H9 (cell line): ENCODE data around the gene PRMT2. TPM values are rescaled to one million over a fixed set of nuclear protein-coding genes. Genes with fewer than 3 reads are reported as not detected.
A peak's percentile ranks its signal among the peaks of the same experiment; 100 is the strongest.

Experiments used
- DNase-seq: peaks from one replicate; pipeline ENCODE4 v3.0.0-alpha.2; 2017
- H2AFZ ChIP-seq: one replicate; pipeline ENCODE4 v1.6.1; 2013; ENCODE audit warnings: mild to moderate bottlenecking, low read length, control low read depth, moderate library complexity
- H2AK5ac ChIP-seq: 2 replicates; pipeline ENCODE4 v1.6.1; 2013; ENCODE audit warnings: low read length, control low read depth, mixed read lengths; ENCODE audit not compliant: insufficient read length
- H2BK120ac ChIP-seq: one replicate; pipeline ENCODE4 v1.6.1; 2013; ENCODE audit warnings: low read depth, mild to moderate bottlenecking, low read length, control low read depth, inconsistent platforms; ENCODE audit not compliant: poor library complexity, severe bottlenecking
- H2BK12ac ChIP-seq: 2 replicates; pipeline ENCODE4 v1.6.1; 2013; ENCODE audit warnings: low read length, control low read depth, mixed read lengths, low read depth; ENCODE audit not compliant: insufficient read length
- H2BK15ac ChIP-seq: 2 replicates; pipeline ENCODE4 v1.6.1; 2013; ENCODE audit warnings: low read depth, low read length, control low read depth
- H2BK20ac ChIP-seq: one replicate; pipeline ENCODE4 v1.6.1; 2013; ENCODE audit warnings: low read depth, mild to moderate bottlenecking, low read length, control low read depth, inconsistent platforms; ENCODE audit not compliant: poor library complexity, severe bottlenecking
- H2BK5ac ChIP-seq: 2 replicates; pipeline ENCODE4 v1.6.1; 2013; ENCODE audit warnings: low read length, control low read depth, mixed read lengths; ENCODE audit not compliant: insufficient read length
- H3K14ac ChIP-seq: 2 replicates; pipeline ENCODE4 v1.6.1; 2013; ENCODE audit warnings: low read length, control low read depth; ENCODE audit not compliant: insufficient read depth
- H3K18ac ChIP-seq: 2 replicates; pipeline ENCODE4 v1.6.1; 2013; ENCODE audit warnings: low read depth, mild to moderate bottlenecking, mixed read lengths, low read length, control low read depth; ENCODE audit not compliant: insufficient read length
- H3K23ac ChIP-seq: 2 replicates; pipeline ENCODE4 v1.6.1; 2013; ENCODE audit warnings: low read length, control low read depth, mixed read lengths, low read depth; ENCODE audit not compliant: insufficient read length
- H3K23me2 ChIP-seq: 2 replicates; pipeline ENCODE4 v1.6.1; 2013; ENCODE audit warnings: low read depth, mild to moderate bottlenecking, mixed read lengths, low read length, control low read depth; ENCODE audit not compliant: insufficient read length, poor library complexity, severe bottlenecking
- H3K27ac ChIP-seq: 2 replicates; pipeline ENCODE4 v1.5.1; 2013; ENCODE audit warnings: low read length, control low read depth, mixed read lengths, low read depth; ENCODE audit not compliant: insufficient read length
- H3K27me3 ChIP-seq: 2 replicates; pipeline ENCODE4 v1.6.1; 2013; ENCODE audit warnings: low read length, control low read depth, inconsistent platforms; ENCODE audit not compliant: insufficient read depth
- H3K4ac ChIP-seq: 2 replicates; pipeline ENCODE4 v1.6.1; 2013; ENCODE audit warnings: low read depth, mild to moderate bottlenecking, control low read depth, inconsistent platforms, low read length, moderate library complexity
- H3K4me1 ChIP-seq: 2 replicates; pipeline ENCODE4 v1.6.1; 2013; ENCODE audit warnings: low read length, control low read depth, inconsistent platforms; ENCODE audit not compliant: insufficient read depth
- H3K4me2 ChIP-seq: 2 replicates; pipeline ENCODE4 v1.6.1; 2013; ENCODE audit warnings: low read length, control low read depth, mixed read lengths; ENCODE audit not compliant: insufficient read length, insufficient read depth
- H3K56ac ChIP-seq: 2 replicates; pipeline ENCODE4 v1.6.1; 2013; ENCODE audit warnings: low read depth, mild to moderate bottlenecking, mixed read lengths, low read length, control low read depth; ENCODE audit not compliant: insufficient read length
- H3K79me1 ChIP-seq: 2 replicates; pipeline ENCODE4 v1.6.1; 2013; ENCODE audit warnings: low read depth, mild to moderate bottlenecking, moderate library complexity, low read length, control low read depth, inconsistent platforms; ENCODE audit not compliant: insufficient read depth, poor library complexity, severe bottlenecking
- H3K79me2 ChIP-seq: 2 replicates; pipeline ENCODE4 v1.6.1; 2013; ENCODE audit warnings: low read length, control low read depth, inconsistent platforms; ENCODE audit not compliant: insufficient read depth
- H3K9ac ChIP-seq: 2 replicates; pipeline ENCODE4 v1.6.1; 2013; ENCODE audit warnings: low read length, control low read depth, mixed read lengths; ENCODE audit not compliant: insufficient read length; ENCODE audit errors: extremely low read depth
- H3K9me3 ChIP-seq: one replicate; pipeline ENCODE4 v1.6.1; 2013; ENCODE audit warnings: low read depth, low read length, inconsistent platforms; ENCODE audit not compliant: control insufficient read depth
- H3T11ph ChIP-seq: one replicate; pipeline ENCODE4 v1.6.1; 2013; ENCODE audit warnings: mild to moderate bottlenecking, low read length, control low read depth, inconsistent platforms
- H4K20me1 ChIP-seq: one replicate; pipeline ENCODE4 v1.6.1; 2013; ENCODE audit not compliant: control insufficient read depth, insufficient read length, insufficient read depth
- H4K5ac ChIP-seq: 2 replicates; pipeline ENCODE4 v1.6.1; 2013; ENCODE audit warnings: low read depth, mild to moderate bottlenecking, mixed read lengths, low read length, control low read depth; ENCODE audit not compliant: insufficient read length
- H4K8ac ChIP-seq: replicated peaks from 2 replicates; pipeline ENCODE4 v1.6.1; 2013; ENCODE audit warnings: low read length, control low read depth, mixed read lengths, low read depth; ENCODE audit not compliant: insufficient read length
- H4K91ac ChIP-seq: 2 replicates; pipeline ENCODE4 v1.6.1; 2013; ENCODE audit warnings: low read depth, mild to moderate bottlenecking, moderate library complexity, mixed read lengths, low read length, control low read depth; ENCODE audit not compliant: insufficient read length
- H3K27ac Mint-ChIP-seq, 3 experiments: 2 replicates in 2 of 3; 3 replicates in 1 of 3; pipeline ENCODE4 v1.8.0; 2020 to 2021; ENCODE audit warnings: mixed read lengths in 3 of 3, mild to moderate bottlenecking in 1 of 3, moderate library complexity in 1 of 3
- H3K27me3 Mint-ChIP-seq: 2 replicates; pipeline ENCODE4 v1.8.0; 2021; ENCODE audit warnings: low read depth, mild to moderate bottlenecking, moderate library complexity, mixed read lengths
- H3K36me3 Mint-ChIP-seq, 3 experiments: 2 replicates in 2 of 3; 3 replicates in 1 of 3; pipeline ENCODE4 v1.8.0; 2020 to 2021; ENCODE audit warnings: low read depth in 3 of 3, mixed read lengths in 3 of 3; ENCODE audit not compliant: insufficient read depth in 1 of 3
- H3K4me1 Mint-ChIP-seq, 2 experiments: 2 replicates each; pipeline ENCODE4 v1.8.0; 2020; ENCODE audit warnings: mixed read lengths in 2 of 2
- H3K4me3 Mint-ChIP-seq, 2 experiments: 2 replicates in 1 of 2; 3 replicates in 1 of 2; pipeline ENCODE4 v1.8.0; 2020 to 2021; ENCODE audit warnings: mild to moderate bottlenecking in 2 of 2, mixed read lengths in 2 of 2, moderate library complexity in 1 of 2
- H3K9me3 Mint-ChIP-seq, 2 experiments: 2 replicates in 1 of 2; 3 replicates in 1 of 2; pipeline ENCODE4 v1.8.0; 2020; ENCODE audit warnings: mild to moderate bottlenecking in 2 of 2, mixed read lengths in 2 of 2, moderate library complexity in 1 of 2
- WGBS: extraction: QIAGEN DNeasy Blood & Tissue Kit; methylation state at CpG from one replicate; pipeline ENCODE4 v1.1.7; 2013; ENCODE audit warnings: missing lambda C conversion rate, low lambda C conversion rate, mixed read lengths; ENCODE audit not compliant: insufficient read length; ENCODE audit errors: extremely low coverage; 5-methylcytosine and 5-hydroxymethylcytosine counted together
- long read RNA-seq: library from polyadenylated mRNA; unstranded; transcript quantifications from one replicate; pipeline ENCODE4 v2.0.0, GENCODE V29; 2020
- total RNA-seq: library from RNA; stranded (reverse); gene quantifications from 2 replicates; pipeline ENCODE4 v1.2.1, GENCODE V29; 2021
- TF ChIP-seq, protein P1 (sequence below): fragments of 200-600 bp; sonication (generic); conservative IDR thresholded peaks from 3 replicates; pipeline ENCODE4 v1.8.0; 2021; ENCODE audit warnings: antibody characterized with exemption, mild to moderate bottlenecking

PRMT2 gene
- 53.4 and 53.7 TPM in 2 replicates for total RNA-seq
- long read RNA-seq, transcript PRMT2-204 (6 exons, 954 nt) = minor isoform, 22 of 500 reads
- long read RNA-seq, transcript PRMT2-203 (12 exons, 2,688 nt) = major isoform, 147 of 500 reads
- long read RNA-seq, transcript PRMT2-206 (11 exons, 2,131 nt) = minor isoform, 81 of 500 reads
- long read RNA-seq, partial matches to known transcripts = 160 of 500 reads
- long read RNA-seq, other reads (novel, unspliced or antisense) = 84 of 500 reads

DNA sequence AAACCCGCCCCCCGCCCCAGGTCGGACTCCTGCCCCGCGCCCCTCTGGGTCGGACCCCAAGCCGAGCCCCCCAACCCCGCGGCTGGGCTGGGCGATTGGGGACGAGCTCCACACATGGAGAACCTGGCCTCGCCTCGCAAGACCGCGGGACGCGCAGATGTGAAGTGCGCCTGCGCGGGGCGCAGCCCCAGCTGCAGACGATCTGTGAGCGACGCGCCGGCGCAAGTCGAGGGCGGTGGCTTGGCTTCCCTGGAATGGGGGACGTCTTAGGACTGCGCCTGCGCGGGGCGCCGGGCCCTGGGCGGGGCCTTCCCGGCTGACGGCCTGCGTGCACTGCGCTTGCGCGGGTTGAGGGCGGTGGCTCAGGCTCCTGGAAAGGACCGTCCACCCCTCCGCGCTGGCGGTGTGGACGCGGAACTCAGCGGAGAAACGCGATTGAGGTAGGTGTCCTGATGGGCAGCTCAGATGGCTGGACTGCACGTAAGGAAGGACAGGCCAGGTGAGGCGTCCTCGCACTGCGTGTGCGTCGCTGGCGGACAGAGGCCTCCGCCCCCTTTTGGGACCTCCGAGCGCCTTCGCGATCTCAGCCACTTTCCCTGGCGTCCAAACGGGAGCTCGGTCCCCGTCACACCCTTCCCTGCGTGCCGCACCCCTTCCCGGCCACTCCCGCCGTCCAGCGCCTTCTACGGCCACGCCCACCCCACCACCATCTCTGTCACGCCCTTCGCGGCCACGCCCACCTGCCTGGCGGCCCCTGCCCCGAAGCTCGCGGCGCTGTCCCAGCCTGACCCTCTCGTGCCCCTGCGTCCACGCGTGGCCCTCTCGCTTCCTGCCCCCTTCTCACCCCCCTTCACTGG, at the start of gene PRMT2:
Gene PRMT2, plus strand, starts transcription at position 351 of the 857 bp plus-strand sequence. CDS start 1,278 bp downstream, outside the sequence.
- H3K36me3 Mint-ChIP-seq = peaks cover 2 to 15% (median 14%) of the 10 kb centered on the region in 3 experiments
- H3K4me1 Mint-ChIP-seq = peaks cover 21 to 24% of the 10 kb centered on the region in 2 experiments
- H3K9me3 ChIP-seq = no peaks in the 10 kb centered on the region
- no peak within 1 kb of the TSS for H2AK5ac ChIP-seq
- H3K27ac Mint-ChIP-seq = peak within 1 kb of the TSS; percentile 91 to 98 (median 96)
- no peaks in the 10 kb centered on the region; the same call in 1 of the 2 replicates for H3K4me1 ChIP-seq
- H3K9me3 Mint-ChIP-seq = 0 out of 5 replicates have a peak, but pooled peaks cover 0 to 2% of the 10 kb centered on the region in 2 experiments
- H3K9ac ChIP-seq = peak within 1 kb of the TSS; percentile 70
- TF ChIP-seq, protein P1, sequence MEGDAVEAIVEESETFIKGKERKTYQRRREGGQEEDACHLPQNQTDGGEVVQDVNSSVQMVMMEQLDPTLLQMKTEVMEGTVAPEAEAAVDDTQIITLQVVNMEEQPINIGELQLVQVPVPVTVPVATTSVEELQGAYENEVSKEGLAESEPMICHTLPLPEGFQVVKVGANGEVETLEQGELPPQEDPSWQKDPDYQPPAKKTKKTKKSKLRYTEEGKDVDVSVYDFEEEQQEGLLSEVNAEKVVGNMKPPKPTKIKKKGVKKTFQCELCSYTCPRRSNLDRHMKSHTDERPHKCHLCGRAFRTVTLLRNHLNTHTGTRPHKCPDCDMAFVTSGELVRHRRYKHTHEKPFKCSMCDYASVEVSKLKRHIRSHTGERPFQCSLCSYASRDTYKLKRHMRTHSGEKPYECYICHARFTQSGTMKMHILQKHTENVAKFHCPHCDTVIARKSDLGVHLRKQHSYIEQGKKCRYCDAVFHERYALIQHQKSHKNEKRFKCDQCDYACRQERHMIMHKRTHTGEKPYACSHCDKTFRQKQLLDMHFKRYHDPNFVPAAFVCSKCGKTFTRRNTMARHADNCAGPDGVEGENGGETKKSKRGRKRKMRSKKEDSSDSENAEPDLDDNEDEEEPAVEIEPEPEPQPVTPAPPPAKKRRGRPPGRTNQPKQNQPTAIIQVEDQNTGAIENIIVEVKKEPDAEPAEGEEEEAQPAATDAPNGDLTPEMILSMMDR = no peak; the same call in 2 of the 3 replicates
- H3K56ac ChIP-seq = no peak within 1 kb of the TSS
- no peak within 1 kb of the TSS for H3K27ac ChIP-seq
- no peak within 1 kb of the TSS for H2BK12ac ChIP-seq
- no peak within 1 kb of the TSS for H2BK20ac ChIP-seq
- no peak within 1 kb of the TSS for H4K8ac ChIP-seq
- H4K20me1 ChIP-seq = no peaks in the 10 kb centered on the region
- H2BK5ac ChIP-seq = no peak within 1 kb of the TSS
- DNase-seq = peak; percentile 97
- peak within 1 kb of the TSS; percentile 41 for H2BK120ac ChIP-seq
- no peaks in the 10 kb centered on the region for H3K27me3 ChIP-seq
- no peak within 1 kb of the TSS for H4K91ac ChIP-seq
- peaks cover 2% of the 10 kb centered on the region; the same call in 1 of the 2 replicates for H3K79me2 ChIP-seq
- no peak within 1 kb of the TSS for H3K23ac ChIP-seq
- H4K5ac ChIP-seq = no peak within 1 kb of the TSS
- no CpG with 5 or more reads among the region's 90 CpGs for WGBS
- peaks cover 3% of the 10 kb centered on the region for H3K79me1 ChIP-seq
- peaks cover 7% of the 10 kb centered on the region for H3K23me2 ChIP-seq
- no peak within 1 kb of the TSS for H3T11ph ChIP-seq
- H3K27me3 Mint-ChIP-seq = no peaks in the 10 kb centered on the region
- H3K4me3 Mint-ChIP-seq = peak within 1 kb of the TSS; percentile 87 to 94
- H2AFZ ChIP-seq = no peak within 1 kb of the TSS
- peak within 1 kb of the TSS; percentile 85 for H3K18ac ChIP-seq
- H3K14ac ChIP-seq = peak within 1 kb of the TSS; percentile 51
- H3K4ac ChIP-seq = no peak within 1 kb of the TSS
- peak within 1 kb of the TSS; percentile 67 for H3K4me2 ChIP-seq
- H2BK15ac ChIP-seq = no peak within 1 kb of the TSS
